Ovary (tissue), 10 donors: ENCODE data around the gene ANKRD66. TPM values are rescaled to one million over a fixed set of nuclear protein-coding genes. Genes with fewer than 3 reads are reported as not detected.

ENCODE experiments used
- DNase-seq, 5 donors: peaks; one replicate each; pipeline ENCODE4 v3.0.0-alpha.2; 2019 to 2020
- H3K27ac ChIP-seq, 2 donors: fragments of 200-600 bp; one replicate each; pipeline versions ENCODE4 v1.5.1 to v1.8.0; 2019 to 2022
- H3K27me3 ChIP-seq: fragments of 200-600 bp; one replicate; pipeline ENCODE4 v1.8.0; 2022
- H3K36me3 ChIP-seq: fragments of 200-600 bp; sonication (generic); one replicate; pipeline ENCODE4 v1.5.1; 2019
- H3K4me1 ChIP-seq: one replicate; pipeline ENCODE4 v1.8.1; 2013; ENCODE audit warnings: mild to moderate bottlenecking, moderate library complexity; ENCODE audit not compliant: insufficient read depth
- H3K4me3 ChIP-seq: fragments of 200-600 bp; sonication (generic); one replicate; pipeline ENCODE4 v1.5.1; 2017
- H3K9me3 ChIP-seq, 2 donors: fragments of 200-600 bp in 1 of 2; sonication (generic) in 1 of 2; one replicate each; pipeline versions ENCODE4 v1.5.1 to v1.8.1; 2013 to 2019; ENCODE audit warnings: mild to moderate bottlenecking in 1 of 2, moderate library complexity in 1 of 2
- CTCF ChIP-seq, 3 donors: fragments of 450-650 bp in 2 of 3; fragments of 200-600 bp in 1 of 3; IDR thresholded peaks; one replicate each; pipeline versions ENCODE4 v1.5.1 to v1.8.0; 2016 to 2022; ENCODE audit warnings: antibody characterized with exemption in 3 of 3, mild to moderate bottlenecking in 1 of 3
- EP300 ChIP-seq: sonication (generic); formaldehyde crosslinking; IDR thresholded peaks from one replicate; pipeline ENCODE4 v1.6.1; 2017; ENCODE audit warnings: antibody characterized with exemption
- POLR2A ChIP-seq: fragments of 450-650 bp; IDR thresholded peaks from one replicate; pipeline ENCODE4 v1.6.1; 2017; ENCODE audit warnings: antibody characterized with exemption, mild to moderate bottlenecking, moderate library complexity
- WGBS, 3 donors: extraction: QIAGEN DNeasy Blood & Tissue Kit in 1 of 3; methylation state at CpG; one replicate each; pipeline versions ENCODE4 v1.1.5 to v1.1.7; 2013 to 2017; 5-methylcytosine and 5-hydroxymethylcytosine counted together
- intact Hi-C, 4 donors: fragments of 100-400 bp; cut with DNase I; formaldehyde crosslinking; loops; one replicate each; pipeline versions ENCODE4 v1.11.0 to v1.15.1; 2022 to 2023
- long read RNA-seq, 3 donors: library from polyadenylated mRNA in 2 of 3; unstranded in 2 of 3; transcript quantifications; one replicate each; pipeline ENCODE4 v2.0.0 and lab custom pipeline, GENCODE V29; 2021 to 2026
- polyA plus RNA-seq, 2 donors: library from polyadenylated mRNA; stranded (reverse); fragments of 200-250 nt in 1 of 2; fragments of 350-450 nt in 1 of 2; fragmentation: Illumina TruSeq in 1 of 2; extraction: RNeasy Lipid Tissue Mini Kit (QIAGEN cat#74804) in 1 of 2; gene quantifications; one replicate each; pipeline ENCODE4 v1.2.3, GENCODE V29; 2013 to 2014
- total RNA-seq, 7 donors: library from RNA; depleted of rRNA in 2 of 7; stranded (reverse); fragments of >200 nt in 2 of 7; fragmentation: NEBNext Ultra II Directional in 3 of 7; extraction: Animal tissue kit (Norgen Biotek cat#: 25700) in 3 of 7; gene quantifications; one replicate each; pipeline versions ENCODE4 v1.1.0 to v1.2.4, GENCODE V29; 2016 to 2023
- donor health status: DM: no; HTN: no; CAD: no; lungs with moderate emphysema.
- donor health status: DM: no; HTN: no; CAD: no.
- donor health status: Bipolar disorder and iron deficiency.
- donor health status: DM: yes; HTN: yes; CAD: no.
- donor health status: DM: no; HTN: no; CAD: no.
- donor health status: DM: yes; HTN: yes; CAD: no.

Gene ANKRD66
- 10 to 100 TPM in 1 of 7 donors, under 1 TPM in 4, not detected in 2; 0.12 to 18.0 (median 0.50) TPM for total RNA-seq
- not detected for polyA plus RNA-seq
- long read RNA-seq, donor 1 = 0 reads
- long read RNA-seq, donor 2 = 0 reads
- long read RNA-seq, donor 3, partial matches to known transcripts = 0 of 1 reads
- long read RNA-seq, donor 3, other reads (novel, unspliced or antisense) = 1 of 1 reads

- no peak for TF ChIP-seq CTCF (IDR thresholded peaks at IDR 0.05)
- no peak for TF ChIP-seq POLR2A
- no peak for TF ChIP-seq EP300
- Histone ChIP-seq H3K27ac (no peak within 1 kb of the TSS), H3K9me3 (no peaks in the 10 kb centered on the region), H3K4me1 (no peaks in the 10 kb centered on the region), H3K4me3 (no peak within 1 kb of the TSS), H3K36me3 (no peaks in the 10 kb centered on the region), H3K27me3 (no peaks in the 10 kb centered on the region)
- 42 to 59% (median 43%) methylated on average over 1 of the region's 1 CpG for WGBS, 3 donors
- no peak for DNase-seq
- intact Hi-C loops = no loop called here
Observed at GRCh38 chr6:46746696-46747095, at the start of gene ANKRD66. Gene ANKRD66, plus strand, starts transcription at chr6:46746933. Its CDS starts 5,016 bp downstream, at chr6:46751949.

- H3K9me3 ChIP-seq = no peaks in the 10 kb centered on the region
- H3K36me3 ChIP-seq = no peaks in the 10 kb centered on the region
- intact Hi-C loops = no loop called here
- no peak overlapping the region for H3K27ac ChIP-seq
- H3K4me1 ChIP-seq = no peaks in the 10 kb centered on the region
- 81 to 90% (median 85%) methylated on average over 1 of the region's 1 CpG for WGBS, 3 donors
- no peak for TF ChIP-seq POLR2A
- TF ChIP-seq CTCF (IDR thresholded peaks at IDR 0.05) = no peak
- TF ChIP-seq EP300 = no peak
- no peaks in the 10 kb centered on the region for H3K27me3 ChIP-seq
- H3K4me3 ChIP-seq = no peak overlapping the region
- DNase-seq = no peak
Observed at GRCh38 chr6:46699970-46700369, 46.8 kb upstream of the ANKRD66 start.

GRCh38 chr6:46704562-46704961 is 42.2 kb upstream of the ANKRD66 start:
- Histone ChIP-seq H3K9me3 (no peaks in the 10 kb centered on the region), H3K36me3 (no peaks in the 10 kb centered on the region), H3K4me3 (no peak overlapping the region), H3K4me1 (no peaks in the 10 kb centered on the region), H3K27me3 (no peaks in the 10 kb centered on the region), H3K27ac (no peak overlapping the region)
- WGBS, 3 donors = 2 to 5% (median 3%) methylated on average over 3 of the region's 3 CpGs
- no peak for DNase-seq
- intact Hi-C loops = no loop called here
- TF ChIP-seq CTCF (IDR thresholded peaks at IDR 0.05) (no peak), POLR2A (no peak), EP300 (no peak)

GRCh38 chr6:46706464-46706863 is 40.3 kb upstream of the ANKRD66 start:
- H3K4me3 ChIP-seq = no peak overlapping the region
- no peak overlapping the region for H3K27ac ChIP-seq
- TF ChIP-seq POLR2A = no peak
- no peak for TF ChIP-seq EP300
- no peak for TF ChIP-seq CTCF (IDR thresholded peaks at IDR 0.05)
- H3K9me3 ChIP-seq = no peaks in the 10 kb centered on the region
- H3K4me1 ChIP-seq = no peaks in the 10 kb centered on the region
- no peaks in the 10 kb centered on the region for H3K27me3 ChIP-seq
- no peak for DNase-seq
- 83 to 94% (median 85%) methylated on average over 2 of the region's 2 CpGs for WGBS, 3 donors
- no peaks in the 10 kb centered on the region for H3K36me3 ChIP-seq
- intact Hi-C loops = no loop called here
